GM18517 (cell line): ENCODE data around the gene NKD2.

Experiments
- ATAC-seq: cut with Tn5 transposase; IDR thresholded peaks from one replicate; pipeline ENCODE4 v1.9.1; 2021; ENCODE audit warnings: mild to moderate bottlenecking, moderate library complexity; ENCODE audit not compliant: unreplicated experiment

NKD2 gene

GRCh38 chr5:978693-979092 lies 29.9 kb upstream of the NKD2 start:
- no peak for ATAC-seq

GRCh38 chr5:979100-979817 lies 29.3 kb upstream of the NKD2 start:
- no peak for ATAC-seq

- ATAC-seq = no peak
Observed at GRCh38 chr5:980001-980588, 28.5 kb upstream of the NKD2 start.

DNA sequence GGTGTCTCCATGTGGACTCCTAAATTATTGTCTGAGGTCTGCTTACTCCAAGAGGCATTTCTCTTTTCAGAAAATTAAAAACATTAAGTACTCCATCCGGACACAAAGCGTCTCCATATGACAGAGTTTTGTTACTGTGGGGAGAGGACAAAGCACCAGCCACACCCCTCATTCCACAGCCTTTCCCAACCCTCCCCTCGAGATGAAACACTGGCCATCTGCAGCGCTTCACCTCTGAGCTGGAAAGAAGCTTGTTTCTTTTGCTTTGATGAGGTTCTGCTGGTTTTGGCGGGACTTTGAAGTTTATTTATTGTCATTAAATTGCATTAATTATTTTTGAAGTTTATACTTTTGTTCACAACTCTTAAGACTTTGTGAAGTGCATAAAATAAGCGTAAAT lies 27.6 kb upstream of the NKD2 start:
- ATAC-seq = no peak

GRCh38 chr5:981456-981855 lies 27.1 kb upstream of the NKD2 start:
- no peak for ATAC-seq

GRCh38 chr5:982377-983237 lies 26.0 kb upstream of the NKD2 start:
- no peak for ATAC-seq

- no peak for ATAC-seq
Observed at GRCh38 chr5:983238-983524, 25.4 kb upstream of the NKD2 start.

- no peak for ATAC-seq
Observed at GRCh38 chr5:983568-983967, 25.0 kb upstream of the NKD2 start.

DNA sequence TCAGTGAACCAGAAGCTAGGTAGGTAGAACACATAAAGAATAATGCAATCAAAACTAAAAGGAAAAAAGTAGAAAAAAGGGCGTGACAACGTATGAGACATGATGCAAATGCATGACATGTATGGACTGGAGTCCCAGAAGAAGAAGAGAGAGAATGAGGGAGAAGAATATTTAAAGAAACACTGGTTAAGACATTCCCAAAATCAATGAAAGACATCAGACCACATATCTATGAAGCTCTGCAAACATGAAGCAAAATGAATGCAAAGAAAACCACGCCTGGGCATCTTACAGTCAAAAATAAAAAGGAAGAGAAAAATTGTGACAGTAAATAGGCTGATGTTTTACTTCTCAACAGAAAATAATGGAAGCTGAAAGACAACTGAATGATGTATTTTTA lies 23.8 kb upstream of the NKD2 start:
- no peak for ATAC-seq

- ATAC-seq = no peak
Observed at GRCh38 chr5:987761-988160, 20.8 kb upstream of the NKD2 start.

DNA sequence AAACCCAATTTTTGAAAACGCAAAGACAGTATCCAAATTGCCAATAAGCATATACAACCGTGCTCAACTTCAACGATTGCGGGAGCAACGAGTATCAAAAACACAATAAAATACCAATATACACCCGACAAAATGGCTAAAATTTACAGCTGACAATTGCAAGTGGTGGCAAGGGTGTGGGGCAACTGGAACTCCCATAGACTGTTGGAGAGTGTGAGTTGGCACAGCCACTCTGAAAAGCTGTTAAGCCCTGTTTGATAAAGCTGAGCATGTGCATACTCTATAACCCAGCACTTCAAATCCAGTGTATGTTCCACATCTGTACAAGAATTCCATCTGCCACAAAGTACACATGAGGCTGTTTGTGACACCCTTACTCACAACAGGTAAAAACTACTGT lies 20.3 kb upstream of the NKD2 start:
- ATAC-seq = no peak

DNA sequence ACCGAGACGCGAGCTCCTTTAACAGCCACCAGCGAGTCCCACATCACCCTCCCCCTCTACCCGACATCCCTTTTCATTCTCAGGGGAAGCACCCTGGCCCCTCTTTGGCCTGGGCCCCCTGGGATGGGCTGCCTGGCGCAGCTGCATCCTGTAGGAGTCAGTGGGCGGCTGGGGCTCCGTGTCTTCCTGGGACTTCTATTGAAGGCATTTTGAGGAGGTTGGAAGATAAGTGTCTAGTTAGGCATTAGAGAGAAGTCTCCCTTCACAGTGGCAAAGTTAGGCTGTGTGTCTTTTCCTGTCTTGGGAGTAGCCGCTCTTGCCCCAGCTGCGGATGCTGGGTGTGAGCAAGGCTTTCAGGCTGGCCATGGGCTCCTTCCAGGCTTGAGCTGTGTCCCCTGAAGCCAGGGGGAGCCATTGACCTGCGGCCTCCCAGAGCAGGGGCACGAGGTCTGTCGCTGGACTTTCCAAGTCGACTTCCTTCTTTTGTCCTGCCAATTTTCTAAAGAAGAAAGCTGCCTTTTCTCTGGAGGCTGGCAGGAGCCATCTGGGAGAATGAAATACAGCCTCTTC lies 18.6 kb upstream of the NKD2 start:
- no peak for ATAC-seq

DNA sequence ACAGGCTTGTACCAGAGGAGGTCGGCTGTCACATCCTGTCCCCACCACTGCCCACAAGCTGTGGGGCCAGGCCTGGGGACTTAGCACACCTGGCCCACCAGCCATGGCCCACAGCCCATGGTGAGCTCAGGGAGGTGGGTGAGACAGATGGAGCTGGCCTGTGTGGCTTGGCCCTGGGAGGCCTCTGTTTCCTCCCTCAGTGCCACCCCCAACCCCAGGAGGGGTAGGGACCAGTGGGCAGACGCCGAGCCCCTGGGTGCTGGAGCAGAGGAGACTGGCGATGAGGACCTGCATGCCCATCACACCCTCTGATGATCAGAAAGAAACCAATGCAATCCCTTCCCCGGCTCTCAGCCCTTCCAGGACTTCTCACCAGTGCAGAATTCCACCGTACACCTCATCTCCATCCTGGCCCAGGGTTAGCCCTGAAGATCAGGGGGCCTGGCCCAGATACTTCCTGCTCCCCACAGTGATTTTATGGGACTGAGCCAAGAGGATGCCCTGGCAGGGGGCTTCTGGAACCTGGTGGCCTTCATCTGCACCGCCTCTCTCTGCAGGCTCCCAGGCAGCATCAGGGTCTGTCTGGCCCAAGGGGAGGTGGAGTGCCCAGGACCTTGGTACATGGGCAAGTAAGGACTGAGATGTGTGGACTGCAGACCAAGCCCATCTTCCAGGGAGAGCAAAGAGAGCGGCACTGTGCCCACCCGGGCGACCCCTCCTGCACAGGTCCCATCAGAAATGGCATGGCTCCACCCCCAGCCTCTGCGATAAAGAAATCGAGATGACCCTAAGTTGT lies 16.9 kb upstream of the NKD2 start:
- ATAC-seq = no peak

DNA sequence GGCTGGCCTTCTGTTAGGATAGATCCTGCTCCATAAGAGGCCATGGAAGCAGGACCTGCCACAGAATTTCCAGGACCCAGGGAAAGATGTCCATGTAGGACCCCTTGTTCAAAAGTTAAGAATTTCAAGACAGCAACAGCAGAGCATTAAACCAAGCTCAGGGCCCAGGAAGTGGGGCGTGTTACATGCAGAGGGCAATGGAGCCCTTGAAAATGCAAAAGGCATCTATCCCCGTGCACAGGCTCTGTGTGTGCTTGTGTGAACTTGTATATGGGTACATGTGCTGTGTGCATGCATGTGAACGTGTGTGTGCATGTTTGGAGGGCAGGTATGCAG lies 14.4 kb upstream of the NKD2 start:
- ATAC-seq = no peak

DNA sequence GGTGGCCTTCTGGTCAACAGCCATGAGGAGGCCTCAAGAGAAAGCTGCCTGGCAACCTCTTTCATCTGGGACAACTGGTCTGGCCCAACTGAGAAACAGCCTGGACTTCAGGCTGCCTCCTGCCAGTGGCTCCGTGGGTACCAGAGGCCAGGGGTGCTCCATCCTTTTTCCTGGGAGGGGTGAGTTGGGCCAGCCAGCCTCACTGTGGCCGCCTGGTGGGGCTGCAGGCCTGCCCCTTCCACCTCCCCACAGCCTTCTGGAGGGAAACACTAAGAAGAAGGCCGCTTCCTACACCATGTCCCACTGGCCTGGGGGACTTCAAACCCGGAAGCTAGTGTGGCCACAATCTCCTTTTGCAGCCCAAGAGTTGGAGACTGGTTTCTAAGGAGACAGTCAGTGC lies 13.8 kb upstream of the NKD2 start:
- no peak for ATAC-seq

- no peak for ATAC-seq
Observed at GRCh38 chr5:995318-995717, 13.3 kb upstream of the NKD2 start.

- no peak for ATAC-seq
Observed at GRCh38 chr5:997001-997474, 11.6 kb upstream of the NKD2 start.

- no peak for ATAC-seq
Observed at GRCh38 chr5:997711-998110, 10.9 kb upstream of the NKD2 start.

- no peak for ATAC-seq
Observed at GRCh38 chr5:998246-999031, 10.2 kb upstream of the NKD2 start.

GRCh38 chr5:999032-999501 lies 9.5 kb upstream of the NKD2 start:
- no peak for ATAC-seq
